Thyroid gland (tissue), 4 donors: ENCODE data around the gene GATAD1.

Source experiments
- CTCF ChIP-seq, 6 experiments: fragments of 200-600 bp in 3 of 6; fragments of 450-650 bp in 3 of 6; sonication (generic) in 3 of 6; IDR thresholded peaks; one replicate each; pipeline ENCODE4 v1.5.1; 2016 to 2019; ENCODE audit warnings: antibody characterized with exemption in 6 of 6, mild to moderate bottlenecking in 2 of 6, inconsistent platforms in 1 of 6, moderate library complexity in 1 of 6
- POLR2A ChIP-seq, 2 donors: fragments of 450-650 bp; IDR thresholded peaks; one replicate each; pipeline ENCODE4 v1.6.1; 2017; ENCODE audit warnings: antibody characterized with exemption in 2 of 2, mild to moderate bottlenecking in 2 of 2, moderate library complexity in 1 of 2

GRCh38 chr7:92437956-92438491, 9.3 kb upstream of the GATAD1 start:
- no peak for TF ChIP-seq POLR2A (IDR thresholded peaks at IDR 0.05)
- TF ChIP-seq CTCF (IDR thresholded peaks at IDR 0.05): no peak
